DOHH2 (cell line): Measurements from ENCODE around the gene TTC29.

Source experiments
- CTCF ChIP-seq: fragments of 200-600 bp; sonication (generic); IDR thresholded peaks from one replicate; pipeline ENCODE4 v1.5.1; 2014; ENCODE audit warnings: antibody characterized with exemption, mild to moderate bottlenecking, low read depth, low read length; ENCODE audit not compliant: poor library complexity, severe bottlenecking
- EZH2phosphoT487 ChIP-seq: fragments of 200-600 bp; sonication (generic); IDR thresholded peaks from 2 replicates; pipeline ENCODE4 v1.6.1; 2017; ENCODE audit warnings: borderline replicate concordance, mild to moderate bottlenecking, antibody characterized with exemption, low read length, moderate library complexity, mixed read lengths

- no peak for TF ChIP-seq CTCF
- no peak for TF ChIP-seq EZH2phosphoT487
Measured at GRCh38 chr4:146844761-146845160, 100.9 kb downstream of the TTC29 start.
